Adrenal gland (tissue), 5 donors: Measurements from ENCODE around the gene DGCR8.

Experiments used
- CTCF ChIP-seq, 6 experiments: fragments of 450-650 bp in 4 of 6; fragments of 200-600 bp in 2 of 6; sonication (generic) in 1 of 6; IDR thresholded peaks; 1 replicate in 5 of 6; 2 replicates in 1 of 6; pipeline versions ENCODE4 v1.5.1 to v1.8.0; 2016 to 2021; ENCODE audit warnings: antibody characterized with exemption in 6 of 6, mild to moderate bottlenecking in 2 of 6, moderate library complexity in 1 of 6
- POLR2A ChIP-seq, 2 donors: fragments of 450-650 bp; IDR thresholded peaks; one replicate each; pipeline ENCODE4 v1.6.1; 2017; ENCODE audit warnings: antibody characterized with exemption in 2 of 2, mild to moderate bottlenecking in 2 of 2, moderate library complexity in 1 of 2
- donor health status: DM: no; HTN: no; CAD: no.

- TF ChIP-seq CTCF (IDR thresholded peaks at IDR 0.05) (no peak), POLR2A (IDR thresholded peaks at IDR 0.05) (no peak)
Observed at GRCh38 chr22:20096574-20097420, 16.8 kb downstream of the DGCR8 start.
